Stimulated activated CD4-positive, alpha-beta T cell treated with anti-CD3 and anti-CD28 coated beads, Interleukin-12 subunit alpha, Interleukin-12 subunit beta, amount 100 ng/mL, for 4 hours (primary cell): ENCODE results near the gene GABRB1.
"Not testable (repeated sequence)": the region's sequence is repeated elsewhere in the genome, so short reads cannot be mapped to it uniquely, and the experiment has no call there.

Experiments
- DNase-seq: peaks from one replicate; pipeline ENCODE4 v3.0.0-alpha.2; 2020

GABRB1 gene

GRCh38 chr4:47215759-47216158 is 184.4 kb downstream of the GABRB1 start:
- no peak for DNase-seq

- DNase-seq, result no peak
These were observed 185.9 kb downstream of the GABRB1 start for GRCh38 chr4:47217291-47217690.

- no peak for DNase-seq
These were observed 186.5 kb downstream of the GABRB1 start for GRCh38 chr4:47217884-47218283.

GRCh38 chr4:47218631-47219030 is 187.3 kb downstream of the GABRB1 start:
- DNase-seq, result no peak

GRCh38 chr4:47219586-47219985 is 188.2 kb downstream of the GABRB1 start:
- no peak for DNase-seq

GRCh38 chr4:47221721-47222120 is 190.4 kb downstream of the GABRB1 start:
- DNase-seq, result no peak

GRCh38 chr4:47222276-47222675 is 190.9 kb downstream of the GABRB1 start:
- no peak for DNase-seq

- no peak for DNase-seq
These were observed 193.0 kb downstream of the GABRB1 start for GRCh38 chr4:47224361-47224760.

GRCh38 chr4:47235721-47236120 is 204.4 kb downstream of the GABRB1 start:
- DNase-seq, result no peak

- no peak for DNase-seq
These were observed 207.3 kb downstream of the GABRB1 start for GRCh38 chr4:47238667-47239066.

GRCh38 chr4:47239649-47240048 is 208.3 kb downstream of the GABRB1 start:
- DNase-seq, result no peak

GRCh38 chr4:47251348-47252135 is 220.2 kb downstream of the GABRB1 start:
- no peak for DNase-seq

GRCh38 chr4:47263721-47264120 is 232.4 kb downstream of the GABRB1 start:
- DNase-seq, result no peak

- DNase-seq, result no peak
These were observed 239.0 kb downstream of the GABRB1 start for GRCh38 chr4:47270201-47270888.

GRCh38 chr4:47271291-47271690 is 239.9 kb downstream of the GABRB1 start:
- DNase-seq, result no peak

GRCh38 chr4:47274901-47275300 is 243.5 kb downstream of the GABRB1 start:
- no peak for DNase-seq

- DNase-seq, result no peak
These were observed 244.2 kb downstream of the GABRB1 start for GRCh38 chr4:47275595-47275994.

GRCh38 chr4:47278631-47279030 is 247.3 kb downstream of the GABRB1 start:
- no peak for DNase-seq

- no peak for DNase-seq
These were observed 256.4 kb downstream of the GABRB1 start for GRCh38 chr4:47287735-47288134.

GRCh38 chr4:47289805-47290204 is 258.4 kb downstream of the GABRB1 start:
- DNase-seq, result no peak

- not testable (repeated sequence) for DNase-seq
These were observed 259.5 kb downstream of the GABRB1 start for GRCh38 chr4:47290873-47291272.

GRCh38 chr4:47309165-47309564 is 277.8 kb downstream of the GABRB1 start:
- DNase-seq, result no peak

GRCh38 chr4:47312170-47312569 is 280.8 kb downstream of the GABRB1 start:
- DNase-seq, result no peak

GRCh38 chr4:47313384-47313783 is 282.0 kb downstream of the GABRB1 start:
- no peak for DNase-seq

- DNase-seq, result no peak
These were observed 284.0 kb downstream of the GABRB1 start for GRCh38 chr4:47315346-47315745.
